Measurements from ENCODE around the gene LAMTOR4.
"Not testable (repeated sequence)": the region's sequence is repeated elsewhere in the genome, so short reads cannot be mapped to it uniquely, and the experiment has no call there.

Gene LAMTOR4

DNA sequence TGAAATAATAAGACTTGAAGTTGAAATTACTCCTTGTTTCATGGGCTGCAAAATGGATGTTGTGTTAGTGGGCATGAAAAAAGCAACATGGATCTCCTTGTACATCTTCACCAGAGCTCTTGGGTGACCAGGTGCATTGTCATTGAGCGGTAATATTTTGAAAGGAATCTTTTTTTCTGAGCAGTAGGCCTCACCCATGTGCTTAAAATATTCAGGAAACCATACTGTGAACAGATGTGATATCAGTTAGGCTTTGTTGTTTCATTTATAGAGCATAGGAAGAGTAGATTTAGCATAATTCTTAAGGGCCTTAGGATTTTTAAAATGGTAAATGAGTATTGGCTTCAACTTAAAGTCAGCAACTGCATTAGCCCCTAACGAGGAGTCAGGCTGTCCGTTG, 44.3 kb downstream of the LAMTOR4 start:
- DNase-seq (ENCODE audit: extremely low read depth in 1 of 2, low read depth in 1 of 2): no peak

DNA sequence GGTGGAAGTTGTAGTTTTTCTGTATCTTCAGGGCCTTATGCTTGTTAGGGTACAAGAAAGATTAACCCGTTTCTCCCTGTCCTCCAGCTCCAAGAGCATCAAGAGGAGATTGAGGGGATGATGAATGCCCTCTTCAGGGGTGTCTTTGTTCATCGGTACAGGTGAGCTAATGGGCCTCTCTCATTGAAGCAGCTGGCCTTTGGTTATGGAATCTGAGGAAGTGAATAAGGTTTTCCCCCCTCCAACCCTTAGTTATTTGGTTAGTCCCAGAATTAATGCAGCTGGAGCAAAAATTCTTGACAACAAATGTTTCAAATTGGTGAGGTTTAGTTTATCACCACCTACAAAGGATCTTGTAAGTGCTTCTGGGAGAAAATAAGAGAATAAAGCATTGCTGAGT, 46.5 kb downstream of the LAMTOR4 start:
- no peak for DNase-seq (ENCODE audit: extremely low read depth in 1 of 2, low read depth in 1 of 2)

- not testable (repeated sequence) for DNase-seq (ENCODE audit: extremely low read depth in 1 of 2, low read depth in 1 of 2)
Observed at GRCh38 chr7:100195901-100196322, 47.2 kb downstream of the LAMTOR4 start.

GRCh38 chr7:100198266-100198665, 49.5 kb downstream of the LAMTOR4 start:
- no peak for DNase-seq (ENCODE audit: extremely low read depth in 1 of 2, low read depth in 1 of 2)

- DNase-seq (ENCODE audit: extremely low read depth in 1 of 2, low read depth in 1 of 2): no peak
Observed at GRCh38 chr7:100200693-100201092, 52.0 kb downstream of the LAMTOR4 start.

All from activated CD8-positive, alpha-beta memory T cell treated with anti-CD3 and anti-CD28 coated beads for 1 hour (primary cell).